ENCODE measurements around the gene MATN4. TPM values are rescaled to one million over a fixed set of nuclear protein-coding genes. Genes with fewer than 3 reads are reported as not detected.

The MATN4 gene
- total RNA-seq, 1 donor from 2014 or later, result not detected

DNA sequence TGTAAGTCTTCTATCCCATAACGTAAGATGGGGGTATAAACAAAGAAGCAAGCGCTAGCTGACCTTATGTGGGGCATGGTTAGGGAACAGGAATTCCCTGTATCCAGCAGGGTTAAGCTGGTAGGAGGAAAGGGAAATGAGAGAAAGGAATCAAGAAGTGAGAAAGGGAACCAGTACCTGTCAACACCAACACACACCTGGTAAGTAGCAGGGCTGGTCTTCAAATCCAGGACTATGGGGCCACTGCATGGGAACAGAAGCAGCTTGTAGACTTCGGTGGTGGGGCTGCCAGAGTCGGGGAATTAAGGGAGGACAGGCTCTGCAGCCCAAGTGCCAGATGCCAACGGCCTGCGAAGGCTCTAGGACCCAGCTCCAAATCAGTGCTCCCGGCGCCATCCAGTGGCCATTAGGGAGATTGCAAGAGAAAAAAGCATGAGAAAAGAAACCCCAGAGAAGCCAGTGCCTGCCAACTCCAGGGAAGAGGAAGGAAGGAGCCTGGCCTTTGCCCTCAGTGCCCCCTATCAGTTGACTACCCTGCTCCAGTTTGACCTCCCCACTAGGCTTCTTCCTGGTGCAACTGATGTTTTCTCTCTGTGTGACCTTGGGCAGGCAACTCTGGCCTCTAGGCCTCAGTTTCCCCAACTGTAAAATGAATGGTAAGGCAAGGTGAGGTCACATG is 17.3 kb downstream of the MATN4 start:
- CTCF ChIA-PET, result interaction anchor here (0.7 to 5.6 kb wide), 19 partner anchors 8 to 1255 kb away, joined by 3 to 45 read pairs (median 4); no protein-coding TSS in a partner anchor
- peak; percentile 40 for DNase-seq
- POLR2A ChIA-PET, result no interaction called here
- Mint-ChIP-seq H3K4me3 (no peak overlapping the region), H3K9me3 (no peaks in the 10 kb centered on the region), H3K27ac (peak overlapping the region; percentile 39), H3K4me1 (peaks cover 21% of the 10 kb centered on the region), H3K36me3 (ENCODE audit: low read depth) (no peaks in the 10 kb centered on the region), H3K27me3 (peaks cover 18% of the 10 kb centered on the region)
- peak; percentile 61 for ATAC-seq (ENCODE audit: low read depth)
- intact Hi-C loops (cut with micrococcal nuclease), result loop anchor here (1.0 to 10.0 kb wide), 6 partner anchors 154 to 1076 kb away; partner anchors contain the start of genes OSER1 and YWHAB
- peak; percentile 45 for TF ChIP-seq CTCF (IDR thresholded peaks at IDR 0.05)

DNA sequence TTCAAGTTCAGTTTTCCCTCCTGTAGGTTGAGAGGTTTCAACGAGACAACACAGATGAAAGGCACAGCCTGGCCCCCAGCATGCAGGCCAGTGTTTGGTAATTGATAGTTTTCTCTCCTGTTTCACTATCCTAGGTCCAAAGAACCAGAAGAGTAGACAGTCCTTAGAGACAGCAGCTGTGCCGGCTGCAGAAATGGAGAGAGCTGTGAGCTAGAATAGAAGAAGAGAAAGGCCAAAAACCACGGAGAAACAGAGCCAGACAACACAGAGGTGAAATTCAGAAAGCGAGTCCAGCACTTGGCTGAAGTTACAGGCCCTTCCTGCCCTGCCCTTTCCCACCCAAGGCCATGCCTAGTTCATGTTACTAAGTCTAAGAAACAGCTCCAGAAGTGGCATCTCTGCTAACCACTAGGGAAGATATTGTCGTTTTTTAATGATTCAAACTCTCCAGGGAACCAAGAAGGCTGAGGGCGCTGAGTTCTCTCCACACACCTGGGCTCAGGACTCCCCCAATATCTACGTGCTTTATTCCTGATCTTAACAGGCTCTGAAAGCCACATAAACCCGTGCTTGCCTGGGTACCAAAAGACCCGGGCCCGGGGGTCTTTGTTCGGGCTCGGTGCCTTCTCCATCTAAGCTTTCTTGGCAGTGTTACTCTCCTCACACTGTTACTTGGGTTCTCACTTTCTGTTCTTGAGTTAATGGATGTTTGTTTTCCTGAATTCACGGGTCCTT is 18.0 kb downstream of the MATN4 start:
- no peak for TF ChIP-seq CTCF (IDR thresholded peaks at IDR 0.05)

DNA sequence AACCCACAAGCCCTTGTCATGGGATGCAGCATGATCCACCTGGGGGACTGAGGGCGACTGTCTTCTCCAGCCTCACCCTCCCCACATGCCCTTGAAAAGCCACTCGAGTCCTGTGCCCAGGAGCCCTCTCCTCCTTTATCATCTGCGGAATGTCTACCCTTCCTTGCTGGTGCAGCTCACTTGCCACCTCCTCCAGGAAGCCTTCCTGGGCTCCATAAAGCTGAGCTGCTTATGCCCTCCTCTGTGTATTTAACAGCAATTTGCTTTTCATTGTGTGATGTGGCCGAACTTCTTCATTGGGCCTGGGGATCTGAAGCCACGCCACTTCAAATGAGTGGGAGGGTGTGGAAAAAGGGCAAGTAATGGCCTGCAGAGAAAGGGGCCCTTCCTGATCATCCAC is 19.2 kb downstream of the MATN4 start:
- CTCF ChIA-PET, result no interaction called here
- ATAC-seq (ENCODE audit: low read depth) (no peak), DNase-seq (no peak)
- Mint-ChIP-seq H3K4me1 (peaks cover 18% of the 10 kb centered on the region), H3K36me3 (ENCODE audit: low read depth) (no peaks in the 10 kb centered on the region), H3K4me3 (no peak overlapping the region), H3K9me3 (no peaks in the 10 kb centered on the region), H3K27me3 (peaks cover 24% of the 10 kb centered on the region), H3K27ac (no peak overlapping the region)
- intact Hi-C loops (cut with micrococcal nuclease), result no loop called here
- no peak for TF ChIP-seq CTCF (IDR thresholded peaks at IDR 0.05)
- POLR2A ChIA-PET, result no interaction called here

More for the DNA sequence above, 18.0 kb downstream of the MATN4 start:
- ChIA-PET CTCF (interaction anchor here (0.9 to 5.6 kb wide), 15 partner anchors 9 to 605 kb away, joined by 3 to 45 read pairs (median 5); no protein-coding TSS in a partner anchor), POLR2A (no interaction called here)
- peaks cover 23% of the 10 kb centered on the region for H3K27me3 Mint-ChIP-seq
- peaks cover 21% of the 10 kb centered on the region for H3K4me1 Mint-ChIP-seq
- H3K36me3 Mint-ChIP-seq (ENCODE audit: low read depth), result no peaks in the 10 kb centered on the region
- H3K9me3 Mint-ChIP-seq, result no peaks in the 10 kb centered on the region
- intact Hi-C loops (cut with micrococcal nuclease), result loop anchor here (5.0 to 10.0 kb wide), 3 partner anchors 153 to 1075 kb away; partner anchors contain the start of genes OSER1 and YWHAB
- ATAC-seq (ENCODE audit: low read depth) (no peak), DNase-seq (no peak)
- H3K27ac Mint-ChIP-seq, result peak overlapping the region; percentile 39
- no peak overlapping the region for H3K4me3 Mint-ChIP-seq

GRCh38 chr20:45288376-45288775 is 19.7 kb downstream of the MATN4 start:
- POLR2A ChIA-PET, result no interaction called here

More at GRCh38 chr20:45288376-45288775, 19.7 kb downstream of the MATN4 start:
- Mint-ChIP-seq H3K4me1 (peaks cover 15% of the 10 kb centered on the region), H3K4me3 (no peak overlapping the region), H3K9me3 (no peaks in the 10 kb centered on the region), H3K36me3 (ENCODE audit: low read depth) (no peaks in the 10 kb centered on the region), H3K27ac (no peak overlapping the region), H3K27me3 (peaks cover 26% of the 10 kb centered on the region)
- TF ChIP-seq CTCF (IDR thresholded peaks at IDR 0.05), result no peak
- ATAC-seq (ENCODE audit: low read depth), result no peak
- no peak for DNase-seq
- intact Hi-C loops (cut with micrococcal nuclease), result no loop called here
- CTCF ChIA-PET, result interaction anchor here (1.4 kb wide), 1 partner anchor 31 kb away, joined by 3 read pairs; no protein-coding TSS in a partner anchor
